Measurements from ENCODE around the gene MBNL2. TPM values are rescaled to one million over a fixed set of nuclear protein-coding genes. Genes with fewer than 3 reads are reported as not detected.

Gene MBNL2
- total RNA-seq, 1 experiment from 2014 or later: 0.17 TPM

- no peak overlapping the region for H2AFZ ChIP-seq (ENCODE audit: low read length)
- no peak overlapping the region for H3K9ac ChIP-seq (ENCODE audit: extremely low read depth, insufficient read length, low read length)
- H4K20me1 ChIP-seq (ENCODE audit: control insufficient read depth, insufficient read depth, insufficient read length): no peaks in the 10 kb centered on the region
- H3K36me3 Mint-ChIP-seq (ENCODE audit: insufficient read depth in 1 of 3, low read depth in 3 of 3): no peaks in the 10 kb centered on the region
- peaks cover 2% of the 10 kb centered on the region for H3K27me3 Mint-ChIP-seq (ENCODE audit: low read depth)
- no peak for DNase-seq
- no peak overlapping the region for H4K5ac ChIP-seq (ENCODE audit: insufficient read length, low read depth, low read length)
- H3K4me2 ChIP-seq (ENCODE audit: insufficient read depth, insufficient read length, low read length): no peak overlapping the region
- no peak overlapping the region for H2BK15ac ChIP-seq (ENCODE audit: low read depth, low read length)
- H3K27ac ChIP-seq (ENCODE audit: insufficient read length, low read depth, low read length): no peak overlapping the region
- H3K79me2 ChIP-seq (ENCODE audit: insufficient read depth, low read length): no peaks in the 10 kb centered on the region
- H3K9me3 ChIP-seq (ENCODE audit: control insufficient read depth, low read depth, low read length): no peaks in the 10 kb centered on the region
- H2AK5ac ChIP-seq (ENCODE audit: insufficient read length, low read length): no peak overlapping the region
- H3K4ac ChIP-seq (ENCODE audit: low read depth, low read length): no peak overlapping the region
- H4K91ac ChIP-seq (ENCODE audit: insufficient read length, low read depth, low read length): no peak overlapping the region
- H3K27ac Mint-ChIP-seq: no peak overlapping the region
- no peak overlapping the region for H3T11ph ChIP-seq (ENCODE audit: low read length)
- H3K23ac ChIP-seq (ENCODE audit: insufficient read length, low read depth, low read length): no peak overlapping the region
- H3K18ac ChIP-seq (ENCODE audit: insufficient read length, low read depth, low read length): no peak overlapping the region
- H3K23me2 ChIP-seq (ENCODE audit: insufficient read length, low read depth, low read length, poor library complexity, severe bottlenecking): no peaks in the 10 kb centered on the region
- no peak overlapping the region for H2BK120ac ChIP-seq (ENCODE audit: low read depth, low read length, poor library complexity, severe bottlenecking)
- H3K4me1 ChIP-seq (ENCODE audit: insufficient read depth, low read length): 0 out of 2 replicates have a peak, but pooled peaks cover 2% of the 10 kb centered on the region
- WGBS (ENCODE audit: extremely low coverage, insufficient read length, low lambda C conversion rate): no CpG with 5 or more reads among the region's 16 CpGs
- H3K79me1 ChIP-seq (ENCODE audit: insufficient read depth, low read depth, low read length, poor library complexity, severe bottlenecking): no peaks in the 10 kb centered on the region
- H2BK20ac ChIP-seq (ENCODE audit: low read depth, low read length, poor library complexity, severe bottlenecking): no peak overlapping the region
- peaks cover 2 to 8% of the 10 kb centered on the region in 2 experiments for H3K4me1 Mint-ChIP-seq
- no peak overlapping the region for H4K8ac ChIP-seq (replicated peaks; ENCODE audit: insufficient read length, low read depth, low read length)
- H2BK5ac ChIP-seq (ENCODE audit: insufficient read length, low read length): no peak overlapping the region
- H3K56ac ChIP-seq (ENCODE audit: insufficient read length, low read depth, low read length): no peak overlapping the region
- H3K27me3 ChIP-seq (ENCODE audit: insufficient read depth, low read length): no peaks in the 10 kb centered on the region
- no peaks in the 10 kb centered on the region for H3K9me3 Mint-ChIP-seq
- no peak overlapping the region for H2BK12ac ChIP-seq (ENCODE audit: insufficient read length, low read depth, low read length)
- no peak overlapping the region for H3K14ac ChIP-seq (ENCODE audit: insufficient read depth, low read length)
- TF ChIP-seq, protein P1, sequence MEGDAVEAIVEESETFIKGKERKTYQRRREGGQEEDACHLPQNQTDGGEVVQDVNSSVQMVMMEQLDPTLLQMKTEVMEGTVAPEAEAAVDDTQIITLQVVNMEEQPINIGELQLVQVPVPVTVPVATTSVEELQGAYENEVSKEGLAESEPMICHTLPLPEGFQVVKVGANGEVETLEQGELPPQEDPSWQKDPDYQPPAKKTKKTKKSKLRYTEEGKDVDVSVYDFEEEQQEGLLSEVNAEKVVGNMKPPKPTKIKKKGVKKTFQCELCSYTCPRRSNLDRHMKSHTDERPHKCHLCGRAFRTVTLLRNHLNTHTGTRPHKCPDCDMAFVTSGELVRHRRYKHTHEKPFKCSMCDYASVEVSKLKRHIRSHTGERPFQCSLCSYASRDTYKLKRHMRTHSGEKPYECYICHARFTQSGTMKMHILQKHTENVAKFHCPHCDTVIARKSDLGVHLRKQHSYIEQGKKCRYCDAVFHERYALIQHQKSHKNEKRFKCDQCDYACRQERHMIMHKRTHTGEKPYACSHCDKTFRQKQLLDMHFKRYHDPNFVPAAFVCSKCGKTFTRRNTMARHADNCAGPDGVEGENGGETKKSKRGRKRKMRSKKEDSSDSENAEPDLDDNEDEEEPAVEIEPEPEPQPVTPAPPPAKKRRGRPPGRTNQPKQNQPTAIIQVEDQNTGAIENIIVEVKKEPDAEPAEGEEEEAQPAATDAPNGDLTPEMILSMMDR (conservative IDR thresholded peaks at IDR 0.05): no peak
- no peak overlapping the region for H3K4me3 Mint-ChIP-seq
Observed at GRCh38 chr13:97338571-97338970, 116.4 kb downstream of the MBNL2 start.

Data from H9 (cell line).